K562 (cell line): Measurements from ENCODE around the gene LY6G6C. TPM values are rescaled to one million over a fixed set of nuclear protein-coding genes. Genes with fewer than 3 reads are reported as not detected.

Source experiments
- ASH1L ChIP-seq: fragments of 450-650 bp; IDR thresholded peaks from 2 replicates; pipeline ENCODE4 v1.6.1; 2018; ENCODE audit warnings: borderline replicate concordance, mild to moderate bottlenecking, low read depth; ENCODE audit not compliant: partially characterized antibody
- BACH1 ChIP-seq: fragments of 200-800 bp; sonication (Bioruptor generic); IDR thresholded peaks from 2 replicates; pipeline ENCODE4 v1.6.1; 2016; ENCODE audit warnings: missing genetic modification characterization, missing compliant biosample characterization
- CAMTA2 ChIP-seq: fragments of 250-450 bp; sonication (Bioruptor Pico); conservative IDR thresholded peaks from 2 replicates; pipeline ENCODE4 v1.5.1; 2022
- ETS1 ChIP-seq: conservative IDR thresholded peaks from 2 replicates; pipeline ENCODE4 v1.6.1; 2011; ENCODE audit warnings: low read depth, mild to moderate bottlenecking, low read length; ENCODE audit not compliant: control insufficient read depth
- FOXK2 ChIP-seq, 2 experiments: fragments of 450-650 bp; IDR thresholded peaks in 1 of 2; conservative IDR thresholded peaks in 1 of 2; 2 replicates each; pipeline ENCODE4 v1.6.1; 2016; ENCODE audit warnings: low read depth in 2 of 2, mild to moderate bottlenecking in 1 of 2
- GABPB1 ChIP-seq: sonication (generic); formaldehyde crosslinking; IDR thresholded peaks from 2 replicates; pipeline ENCODE4 v1.8.0; 2022; ENCODE audit warnings: mild to moderate bottlenecking, missing genetic modification reagents
- GTF2A2 ChIP-seq: IDR thresholded peaks from 2 replicates; pipeline ENCODE4 v1.6.1; 2016; ENCODE audit warnings: mild to moderate bottlenecking, missing genetic modification characterization, missing compliant biosample characterization
- KAT8 ChIP-seq: fragments of 450-650 bp; IDR thresholded peaks from 2 replicates; pipeline ENCODE4 v1.6.1; 2016; ENCODE audit warnings: low read depth, mild to moderate bottlenecking
- MAFG ChIP-seq: fragments of 450-650 bp; conservative IDR thresholded peaks from 2 replicates; pipeline ENCODE4 v1.6.1; 2016; ENCODE audit warnings: missing genetic modification characterization, missing compliant biosample characterization
- NFIC ChIP-seq: fragments of 450-650 bp; IDR thresholded peaks from 2 replicates; pipeline ENCODE4 v1.6.1; 2017; ENCODE audit warnings: mild to moderate bottlenecking, inconsistent platforms
- PKNOX1 ChIP-seq: fragments of 450-650 bp; IDR thresholded peaks from 2 replicates; pipeline ENCODE4 v1.6.1; 2016
- RFX1 ChIP-seq: fragments of 450-650 bp; IDR thresholded peaks from 2 replicates; pipeline ENCODE4 v1.6.1; 2016; ENCODE audit warnings: mild to moderate bottlenecking, moderate library complexity
- SMAD2 ChIP-seq: fragments of 150-350 bp; IDR thresholded peaks from 2 replicates; pipeline ENCODE4 v1.6.1; 2014; ENCODE audit warnings: low read depth, mild to moderate bottlenecking, low read length
- TBP ChIP-seq: optimal IDR thresholded peaks from 2 replicates; pipeline ENCODE3; 2011; ENCODE audit warnings: low read depth, low read length, improper control_type of control experiment
- TSHZ1 ChIP-seq: fragments of 250-450 bp; sonication (Bioruptor Pico); IDR thresholded peaks from 2 replicates; pipeline ENCODE4 v1.4.0; 2020; ENCODE audit warnings: mild to moderate bottlenecking, moderate library complexity
- U2AF2 ChIP-seq: fragments of 200-400 bp; formaldehyde crosslinking; optimal IDR thresholded peaks from 2 replicates; pipeline ENCODE3; 2017; ENCODE audit warnings: low read depth, mild to moderate bottlenecking, low read length
- ZFP91 ChIP-seq: sonication (generic); formaldehyde crosslinking; IDR thresholded peaks from 2 replicates; pipeline ENCODE4 v1.8.0; 2022; ENCODE audit warnings: mild to moderate bottlenecking, missing genetic modification reagents
- ZFPM2 ChIP-seq: fragments of 250-450 bp; sonication (Bioruptor Pico); IDR thresholded peaks from 2 replicates; pipeline ENCODE4 v1.5.1; 2022; ENCODE audit warnings: mild to moderate bottlenecking
- ZNF280A ChIP-seq: fragments of 450-650 bp; IDR thresholded peaks from 2 replicates; pipeline ENCODE4 v1.6.1; 2018; ENCODE audit warnings: mild to moderate bottlenecking, low read depth; ENCODE audit not compliant: partially characterized antibody
- ZNF282 ChIP-seq: sonication (generic); formaldehyde crosslinking; IDR thresholded peaks from 2 replicates; pipeline ENCODE4 v1.8.1; 2023; ENCODE audit warnings: missing genetic modification reagents
- ZNF324 ChIP-seq: fragments of 250-450 bp; sonication (Bioruptor Pico); IDR thresholded peaks from 2 replicates; pipeline ENCODE4 v1.4.0; 2020; ENCODE audit warnings: mild to moderate bottlenecking
- ZNF589 ChIP-seq: fragments of 200-800 bp; sonication (Bioruptor generic); IDR thresholded peaks from 2 replicates; pipeline ENCODE4 v1.6.1; 2016; ENCODE audit warnings: low read depth, missing genetic modification characterization, missing compliant biosample characterization
- polyA plus RNA-seq, 8 experiments: library from polyadenylated mRNA; depleted of rRNA in 4 of 8; stranded (reverse) in 5 of 8; unstranded in 3 of 8; fragments of >200 nt; fragmentation: Nextera tagmentation in 2 of 8; fragmentation: Illumina TruSeq in 1 of 8; extraction: Ambion mirVana in 2 of 8; extraction: Trizol in 1 of 8; gene quantifications; 2 replicates each; pipeline versions ENCODE4 v1.2.1 to v1.2.3, GENCODE V29; 2011 to 2014; ENCODE audit warnings: inconsistent platforms in 1 of 8, missing spikeins in 1 of 8
- total RNA-seq, 7 experiments: library from RNA; depleted of rRNA in 6 of 7; stranded (reverse); fragments of >200 nt in 6 of 7; fragmentation: Illumina TruSeq in 2 of 7; extraction: Trizol in 2 of 7; gene quantifications; 2 replicates each; pipeline versions ENCODE4 v1.2.1 to v1.2.3, GENCODE V29; 2011 to 2021; ENCODE audit warnings: low replicate concordance in 1 of 7

Gene LY6G6C
- total and polyA plus RNA-seq, 9 of the 15 experiments (the other 6 are each of a cell fraction or from before 2014, with no cell fraction given) = 0.06 to 0.20 TPM; not detected in 7

- TF ChIP-seq KAT8 (no peak), BACH1 (tag) (no peak), ZNF589 (CRISPR knock-in tag) (no peak), ZNF324 (CRISPR knock-in tag) (no peak), CAMTA2 (CRISPR knock-in tag) (no peak), ETS1 (no peak), FOXK2 (conservative IDR thresholded peaks at IDR 0.05 in 1 of 2, IDR thresholded peaks at IDR 0.05 in 1 of 2; ENCODE audit: low read depth in 2 of 2) (no peak), RFX1 (no peak), GTF2A2 (no peak), ZNF282 (CRISPR knock-in tag) (no peak), ZFP91 (CRISPR knock-in tag) (no peak), NFIC (no peak), GABPB1 (CRISPR knock-in tag) (no peak), TBP (no peak), ZNF280A (no peak), ASH1L (no peak), SMAD2 (no peak), PKNOX1 (no peak), U2AF2 (no peak), TSHZ1 (no peak), MAFG (tag) (no peak), ZFPM2 (CRISPR knock-in tag) (no peak)
Observed at GRCh38 chr6:31687321-31687720, 34.2 kb downstream of the LY6G6C start (continued).
